A172 (cell line): ENCODE measurements around the gene RASAL2. TPM values are rescaled to one million over a fixed set of nuclear protein-coding genes. Genes with fewer than 3 reads are reported as not detected.
A peak's percentile ranks its signal among the peaks of the same experiment; 100 is the strongest.
"Not testable (repeated sequence)": the region's sequence is repeated elsewhere in the genome, so short reads cannot be mapped to it uniquely, and the experiment has no call there.

Experiments
- DNase-seq: peaks from one replicate; pipeline ENCODE4 v3.0.0-alpha.2; 2015; ENCODE audit warnings: low spot score
- total RNA-seq: library from RNA; depleted of rRNA; stranded (reverse); fragments of >200 nt; shearing (Covaris generic); gene quantifications from 2 replicates; pipeline ENCODE4 v1.2.3, GENCODE V29; 2014

RASAL2 gene
- total RNA-seq, 1 experiment from 2014 or later = 18.7 TPM

- DNase-seq = peak; percentile 45
Measured at GRCh38 chr1:178161516-178161915, 67.6 kb downstream of the RASAL2 start.

- DNase-seq = no peak
Measured at GRCh38 chr1:178165196-178165595, 71.3 kb downstream of the RASAL2 start.

GRCh38 chr1:178166429-178167024, 72.6 kb downstream of the RASAL2 start:
- DNase-seq = no peak

GRCh38 chr1:178168536-178168935, 74.6 kb downstream of the RASAL2 start:
- DNase-seq = peak; percentile 60

GRCh38 chr1:178169649-178170048, 75.7 kb downstream of the RASAL2 start:
- no peak for DNase-seq

- peak; percentile 13 for DNase-seq
Measured at GRCh38 chr1:178172939-178173338, 79.0 kb downstream of the RASAL2 start.

GRCh38 chr1:178174539-178174938, 80.6 kb downstream of the RASAL2 start:
- DNase-seq = no peak

- DNase-seq = no peak
Measured at GRCh38 chr1:178180405-178180804, 86.5 kb downstream of the RASAL2 start.

GRCh38 chr1:178183796-178184195, 89.9 kb downstream of the RASAL2 start:
- DNase-seq = no peak

- DNase-seq = no peak
Measured at GRCh38 chr1:178188306-178188705, 94.4 kb downstream of the RASAL2 start.

GRCh38 chr1:178189814-178190213, 95.9 kb downstream of the RASAL2 start:
- peak; percentile 61 for DNase-seq

GRCh38 chr1:178190881-178191280, 97.0 kb downstream of the RASAL2 start:
- no peak for DNase-seq

GRCh38 chr1:178192686-178193085, 98.8 kb downstream of the RASAL2 start:
- DNase-seq = peak; percentile 78

GRCh38 chr1:178196631-178197030, 102.7 kb downstream of the RASAL2 start:
- DNase-seq = peak; percentile 30

GRCh38 chr1:178202095-178202494, 108.2 kb downstream of the RASAL2 start:
- DNase-seq = not testable (repeated sequence)

- not testable (repeated sequence) for DNase-seq
Measured at GRCh38 chr1:178202546-178202945, 108.6 kb downstream of the RASAL2 start.

- DNase-seq = not testable (repeated sequence)
Measured at GRCh38 chr1:178208269-178208856, 114.5 kb downstream of the RASAL2 start.

GRCh38 chr1:178209935-178210334, 116.0 kb downstream of the RASAL2 start:
- DNase-seq = no peak

- DNase-seq = no peak
Measured at GRCh38 chr1:178218550-178218949, 124.6 kb downstream of the RASAL2 start.

- no peak for DNase-seq
Measured at GRCh38 chr1:178220094-178220493, 126.2 kb downstream of the RASAL2 start.

- no peak for DNase-seq
Measured at GRCh38 chr1:178223289-178223688, 129.4 kb downstream of the RASAL2 start.

GRCh38 chr1:178224358-178224757, 130.5 kb downstream of the RASAL2 start:
- no peak for DNase-seq

GRCh38 chr1:178230881-178231409, 137.0 kb downstream of the RASAL2 start:
- no peak for DNase-seq
